A673 (cell line): ENCODE results near the gene PXN. TPM values are rescaled to one million over a fixed set of nuclear protein-coding genes. Genes with fewer than 3 reads are reported as not detected.

Experiments used
- BruUV-seq: library from RNA; stranded (reverse); fragments of 400-500 nt; replicated peaks from 2 replicates; lab custom pipeline; 2021; lab: Mats Ljungman, UMichigan
- CTCF ChIA-PET: fragments of 300-600 bp; sonication (Branson Sonifier 250); formaldehyde crosslinking; loops from one replicate; lab custom pipeline; 2022; ENCODE audit warnings: antibody characterized with exemption; lab: Charles Lee
- POLR2A ChIA-PET: fragments of 300-600 bp; sonication (Branson Sonifier 250); formaldehyde crosslinking; loops from one replicate; lab custom pipeline; 2022; ENCODE audit warnings: antibody characterized with exemption; ENCODE audit not compliant: low non-redundant PET; lab: Charles Lee
- DNase-seq: peaks from one replicate; pipeline ENCODE4 v3.0.0-alpha.2; 2015; ENCODE audit warnings: low spot score
- H3K27ac ChIP-seq: fragments of 200-600 bp; sonication (generic); 2 replicates; pipeline ENCODE4 v1.5.1; 2016; ENCODE audit warnings: mixed run types, low read depth, mild to moderate bottlenecking, mixed read lengths, antibody characterized with exemption, low read length; ENCODE audit not compliant: poor library complexity, severe bottlenecking
- H3K27me3 ChIP-seq: fragments of 200-600 bp; sonication (generic); replicated peaks from 2 replicates; pipeline ENCODE4 v1.6.1; 2017; ENCODE audit warnings: mixed run types, low read depth, mild to moderate bottlenecking, mixed read lengths, antibody characterized with exemption, low read length; ENCODE audit not compliant: insufficient read depth, poor library complexity
- H3K36me3 ChIP-seq: fragments of 200-600 bp; sonication (generic); 2 replicates; pipeline ENCODE4 v1.6.1; 2016; ENCODE audit warnings: mixed run types, mild to moderate bottlenecking, mixed read lengths, antibody characterized with exemption, low read length; ENCODE audit not compliant: insufficient read depth, poor library complexity, severe bottlenecking
- H3K4me1 ChIP-seq: fragments of 200-600 bp; sonication (generic); 2 replicates; pipeline ENCODE4 v1.6.1; 2017; ENCODE audit warnings: mixed run types, mild to moderate bottlenecking, mixed read lengths, antibody characterized with exemption, low read length; ENCODE audit not compliant: insufficient read depth, poor library complexity, severe bottlenecking
- H3K4me3 ChIP-seq: fragments of 200-600 bp; sonication (generic); 2 replicates; pipeline ENCODE4 v1.5.1; 2016; ENCODE audit warnings: low read depth, mixed run types, mild to moderate bottlenecking, mixed read lengths, low read length; ENCODE audit not compliant: poor library complexity, severe bottlenecking
- H3K9me3 ChIP-seq: fragments of 200-600 bp; sonication (generic); 2 replicates; pipeline ENCODE4 v1.6.1; 2016; ENCODE audit warnings: mixed run types, low read depth, mild to moderate bottlenecking, mixed read lengths, antibody characterized with exemption, low read length; ENCODE audit not compliant: poor library complexity, severe bottlenecking
- EZH2 ChIP-seq: fragments of 200-600 bp; sonication (generic); IDR thresholded peaks from 2 replicates; pipeline ENCODE4 v1.6.1; 2017; ENCODE audit warnings: borderline replicate concordance, low read depth, mild to moderate bottlenecking, mixed read lengths, antibody characterized with exemption, low read length; ENCODE audit not compliant: poor library complexity, severe bottlenecking
- intact Hi-C: fragments of 100-400 bp; cut with micrococcal nuclease; formaldehyde crosslinking; loops from one replicate; pipeline ENCODE4 v1.10.0; 2022; ENCODE audit not compliant: unreplicated experiment
- total RNA-seq: library from RNA; stranded (reverse); gene quantifications from 2 replicates; pipeline ENCODE4 v1.2.3, GENCODE V29; 2021
- TF ChIP-seq, protein P1 (sequence below): fragments of 300-800, 200-600 bp; sonication (generic); conservative IDR thresholded peaks from 2 replicates; pipeline ENCODE4 v1.5.1; 2017; ENCODE audit warnings: low read depth, mild to moderate bottlenecking, antibody characterized with exemption, low read length, moderate library complexity, mixed read lengths

Gene PXN
- total RNA-seq, 1 experiment from 2014 or later, result 127 TPM

- Histone ChIP-seq H3K36me3 (no peaks in the 10 kb centered on the region), H3K27me3 (no peaks in the 10 kb centered on the region), H3K27ac (peak overlapping the region; percentile 38), H3K4me1 (peaks cover 76% of the 10 kb centered on the region), H3K4me3 (no peak overlapping the region), H3K9me3 (no peaks in the 10 kb centered on the region)
- TF ChIP-seq, protein P1, sequence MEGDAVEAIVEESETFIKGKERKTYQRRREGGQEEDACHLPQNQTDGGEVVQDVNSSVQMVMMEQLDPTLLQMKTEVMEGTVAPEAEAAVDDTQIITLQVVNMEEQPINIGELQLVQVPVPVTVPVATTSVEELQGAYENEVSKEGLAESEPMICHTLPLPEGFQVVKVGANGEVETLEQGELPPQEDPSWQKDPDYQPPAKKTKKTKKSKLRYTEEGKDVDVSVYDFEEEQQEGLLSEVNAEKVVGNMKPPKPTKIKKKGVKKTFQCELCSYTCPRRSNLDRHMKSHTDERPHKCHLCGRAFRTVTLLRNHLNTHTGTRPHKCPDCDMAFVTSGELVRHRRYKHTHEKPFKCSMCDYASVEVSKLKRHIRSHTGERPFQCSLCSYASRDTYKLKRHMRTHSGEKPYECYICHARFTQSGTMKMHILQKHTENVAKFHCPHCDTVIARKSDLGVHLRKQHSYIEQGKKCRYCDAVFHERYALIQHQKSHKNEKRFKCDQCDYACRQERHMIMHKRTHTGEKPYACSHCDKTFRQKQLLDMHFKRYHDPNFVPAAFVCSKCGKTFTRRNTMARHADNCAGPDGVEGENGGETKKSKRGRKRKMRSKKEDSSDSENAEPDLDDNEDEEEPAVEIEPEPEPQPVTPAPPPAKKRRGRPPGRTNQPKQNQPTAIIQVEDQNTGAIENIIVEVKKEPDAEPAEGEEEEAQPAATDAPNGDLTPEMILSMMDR, result peak; percentile 62
- TF ChIP-seq EZH2, result no peak
- BruUV-seq, result no TSS peak
- intact Hi-C loops, result no loop called here
- CTCF ChIA-PET, result interaction anchor here (0.8 to 2.5 kb wide), 6 partner anchors 9 to 31 kb away, joined by 3 to 25 read pairs (median 9); partner anchors contain the start of gene PXN
- POLR2A ChIA-PET, result interaction anchor here (0.6 to 1.8 kb wide), 3 partner anchors 18 to 81 kb away, joined by 3 to 7 read pairs (median 3); partner anchors contain the start of gene RNU4-2
- DNase-seq, result peak; percentile 88
Observed at GRCh38 chr12:120234643-120235368, 30.7 kb downstream of the PXN start.

- Histone ChIP-seq H3K4me1 (peaks cover 82% of the 10 kb centered on the region), H3K27ac (peak overlapping the region; percentile 82), H3K9me3 (no peaks in the 10 kb centered on the region), H3K4me3 (no peak overlapping the region), H3K27me3 (no peaks in the 10 kb centered on the region), H3K36me3 (no peaks in the 10 kb centered on the region)
- DNase-seq, result peak; percentile 94
- TF ChIP-seq EZH2, result no peak
- TF ChIP-seq, protein P1, result no peak
- BruUV-seq, result TSS peak; percentile 21
- intact Hi-C loops, result no loop called here
- ChIA-PET CTCF (interaction anchor here (1.2 to 8.7 kb wide), 3 partner anchors 25 to 51 kb away, joined by 5 to 141 read pairs (median 5); partner anchors contain the start of gene PXN), POLR2A (interaction anchor here (0.6 to 2.0 kb wide), 5 partner anchors 30 to 1160 kb away, joined by 3 to 21 read pairs (median 6); partner anchors contain the start of genes RNU4-1, RNU4-2 and RPLP0)
Observed at GRCh38 chr12:120231316-120232011, 34.1 kb downstream of the PXN start.

- H3K36me3 ChIP-seq, result no peaks in the 10 kb centered on the region
- intact Hi-C loops, result no loop called here
- BruUV-seq, result no TSS peak
- peak overlapping the region; percentile 82 for H3K27ac ChIP-seq
- no peak for DNase-seq
- peaks cover 84% of the 10 kb centered on the region for H3K4me1 ChIP-seq
- POLR2A ChIA-PET, result interaction anchor here (1.8 to 2.0 kb wide), 2 partner anchors 30 to 61 kb away, joined by 16 to 21 read pairs; partner anchors contain the start of genes RNU4-1, RNU4-2 and RPLP0
- TF ChIP-seq EZH2, result no peak
- TF ChIP-seq, protein P1, result no peak
- H3K9me3 ChIP-seq, result no peaks in the 10 kb centered on the region
- CTCF ChIA-PET, result interaction anchor here (0.6 to 8.7 kb wide), 8 partner anchors 26 to 1152 kb away, joined by 3 to 141 read pairs (median 5); partner anchors contain the start of gene PXN
- H3K4me3 ChIP-seq, result no peak overlapping the region
- H3K27me3 ChIP-seq, result no peaks in the 10 kb centered on the region
Observed at GRCh38 chr12:120230974-120231315, 34.6 kb downstream of the PXN start.
